Left lung (tissue), 10 donors: ENCODE results near the gene ZNF268. TPM values are rescaled to one million over a fixed set of nuclear protein-coding genes. Genes with fewer than 3 reads are reported as not detected.

ENCODE experiments used
- ATAC-seq: fragments of 200-7000 bp; cut with Tn5 transposase; one replicate; pipeline ENCODE4 v1.9.1; 2020; ENCODE audit warnings: moderate library complexity
- DNase-seq, 4 donors: peaks; one replicate each; pipeline ENCODE4 v3.0.0-alpha.2; 2013 to 2020
- H3K27ac ChIP-seq, 2 donors: fragments of 200-600 bp; sonication (generic) in 1 of 2; one replicate each; pipeline versions ENCODE4 v1.5.0 to v1.8.0; 2020 to 2021
- H3K27me3 ChIP-seq, 2 donors: fragments of 200-600 bp; sonication (generic) in 1 of 2; one replicate each; pipeline versions ENCODE4 v1.5.0 to v1.8.0; 2020 to 2021
- H3K36me3 ChIP-seq, 2 donors: fragments of 200-600 bp; sonication (generic) in 1 of 2; one replicate each; pipeline versions ENCODE4 v1.5.0 to v1.8.0; 2020 to 2021
- H3K4me1 ChIP-seq, 2 donors: fragments of 200-600 bp; one replicate each; pipeline ENCODE4 v1.8.0; 2021
- H3K4me3 ChIP-seq, 2 donors: fragments of 200-600 bp; sonication (generic) in 1 of 2; one replicate each; pipeline versions ENCODE4 v1.5.0 to v1.8.0; 2020 to 2021; ENCODE audit warnings: mild to moderate bottlenecking in 1 of 2
- H3K9me3 ChIP-seq, 2 donors: fragments of 200-600 bp; sonication (generic) in 1 of 2; one replicate each; pipeline versions ENCODE4 v1.5.0 to v1.8.0; 2020 to 2021
- intact Hi-C, 2 donors: fragments of 100-400 bp; cut with DNase I; formaldehyde crosslinking; loops; one replicate each; pipeline versions ENCODE4 v1.11.2 to v1.14.2; 2022
- polyA plus RNA-seq, 6 donors: library from polyadenylated mRNA; unstranded; fragments of 120-200 nt; gene quantifications; one replicate each; pipeline ENCODE4 v1.2.1, GENCODE V29; 2013; ENCODE audit not compliant: insufficient read length in 6 of 6
- total RNA-seq, 2 donors: library from RNA; stranded (reverse); fragmentation: NEBNext Ultra II Directional; extraction: Animal tissue kit (Norgen Biotek cat#: 25700); gene quantifications; one replicate each; pipeline ENCODE4 v1.2.1, GENCODE V29; 2021
- TF ChIP-seq, protein P1 (sequence below), 2 donors: fragments of 200-600 bp; sonication (generic) in 1 of 2; IDR thresholded peaks; one replicate each; pipeline versions ENCODE4 v1.5.0 to v1.8.0; 2021; ENCODE audit warnings: antibody characterized with exemption in 2 of 2
- donor health status: DM: no; HTN: yes; CAD: no.
- donor health status: DM: no; HTN: no; CAD: no.

The ZNF268 gene
- total and polyA plus RNA-seq, 8 donors, result 19.2 to 31.7 (median 26.5) TPM

DNA sequence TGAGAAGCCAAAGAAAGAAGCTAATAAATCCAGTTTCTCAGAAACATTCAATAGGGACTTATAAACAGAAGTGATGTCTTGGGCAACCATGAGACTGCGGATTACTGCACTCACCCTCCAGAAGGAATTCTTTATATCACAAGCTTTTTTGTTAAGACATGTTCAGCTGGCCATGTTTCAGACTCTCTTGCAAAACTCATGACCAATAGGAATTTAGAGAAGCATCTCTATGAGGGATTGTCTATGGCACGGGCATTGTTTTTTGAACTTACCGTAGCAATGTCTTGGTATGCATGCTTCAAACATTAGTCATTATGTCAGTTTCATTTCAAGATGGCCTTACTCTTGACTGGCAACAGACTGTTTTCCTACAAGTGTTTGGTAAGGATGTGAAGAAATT is 15.5 kb upstream of the ZNF268 start:
- Histone ChIP-seq H3K9me3 (peaks cover 0 to 97% of the 10 kb centered on the region in 2 donors), H3K27me3 (no peaks in the 10 kb centered on the region), H3K4me1 (no peaks in the 10 kb centered on the region), H3K36me3 (no peaks in the 10 kb centered on the region), H3K27ac (no peak overlapping the region), H3K4me3 (no peak overlapping the region)
- intact Hi-C loops, result no loop called here
- DNase-seq (no peak), ATAC-seq (no peak)
- TF ChIP-seq, protein P1, sequence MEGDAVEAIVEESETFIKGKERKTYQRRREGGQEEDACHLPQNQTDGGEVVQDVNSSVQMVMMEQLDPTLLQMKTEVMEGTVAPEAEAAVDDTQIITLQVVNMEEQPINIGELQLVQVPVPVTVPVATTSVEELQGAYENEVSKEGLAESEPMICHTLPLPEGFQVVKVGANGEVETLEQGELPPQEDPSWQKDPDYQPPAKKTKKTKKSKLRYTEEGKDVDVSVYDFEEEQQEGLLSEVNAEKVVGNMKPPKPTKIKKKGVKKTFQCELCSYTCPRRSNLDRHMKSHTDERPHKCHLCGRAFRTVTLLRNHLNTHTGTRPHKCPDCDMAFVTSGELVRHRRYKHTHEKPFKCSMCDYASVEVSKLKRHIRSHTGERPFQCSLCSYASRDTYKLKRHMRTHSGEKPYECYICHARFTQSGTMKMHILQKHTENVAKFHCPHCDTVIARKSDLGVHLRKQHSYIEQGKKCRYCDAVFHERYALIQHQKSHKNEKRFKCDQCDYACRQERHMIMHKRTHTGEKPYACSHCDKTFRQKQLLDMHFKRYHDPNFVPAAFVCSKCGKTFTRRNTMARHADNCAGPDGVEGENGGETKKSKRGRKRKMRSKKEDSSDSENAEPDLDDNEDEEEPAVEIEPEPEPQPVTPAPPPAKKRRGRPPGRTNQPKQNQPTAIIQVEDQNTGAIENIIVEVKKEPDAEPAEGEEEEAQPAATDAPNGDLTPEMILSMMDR (IDR thresholded peaks at IDR 0.05), result no peak

DNA sequence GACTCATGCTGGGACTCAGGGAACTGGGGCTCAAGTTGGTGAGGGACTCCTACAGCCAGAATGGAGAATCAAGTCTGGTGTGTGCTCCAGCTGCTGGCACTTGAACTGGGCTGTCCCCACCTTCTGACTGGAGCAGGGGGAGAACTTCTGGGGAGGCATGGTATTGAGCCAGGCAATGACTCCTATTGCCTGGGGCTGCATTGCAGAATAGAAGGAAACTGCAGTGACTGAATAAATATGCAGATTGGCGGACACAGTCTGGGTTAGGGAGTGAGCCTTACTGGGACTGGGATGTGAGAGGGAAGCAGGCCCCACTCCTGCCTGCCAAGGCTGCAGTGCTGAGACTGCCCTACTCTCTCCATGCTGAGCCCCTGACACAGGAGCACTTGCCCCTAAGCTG is 8.8 kb upstream of the ZNF268 start:
- ATAC-seq (no peak), DNase-seq (no peak)
- no peaks in the 10 kb centered on the region for H3K27me3 ChIP-seq
- TF ChIP-seq, protein P1 (IDR thresholded peaks at IDR 0.05), result no peak
- intact Hi-C loops, result no loop called here
- H3K4me1 ChIP-seq, result no peaks in the 10 kb centered on the region
- H3K36me3 ChIP-seq, result no peaks in the 10 kb centered on the region
- peaks cover 0 to 98% of the 10 kb centered on the region in 2 donors for H3K9me3 ChIP-seq
- H3K27ac ChIP-seq, result no peak overlapping the region
- H3K4me3 ChIP-seq, result no peak overlapping the region

DNA sequence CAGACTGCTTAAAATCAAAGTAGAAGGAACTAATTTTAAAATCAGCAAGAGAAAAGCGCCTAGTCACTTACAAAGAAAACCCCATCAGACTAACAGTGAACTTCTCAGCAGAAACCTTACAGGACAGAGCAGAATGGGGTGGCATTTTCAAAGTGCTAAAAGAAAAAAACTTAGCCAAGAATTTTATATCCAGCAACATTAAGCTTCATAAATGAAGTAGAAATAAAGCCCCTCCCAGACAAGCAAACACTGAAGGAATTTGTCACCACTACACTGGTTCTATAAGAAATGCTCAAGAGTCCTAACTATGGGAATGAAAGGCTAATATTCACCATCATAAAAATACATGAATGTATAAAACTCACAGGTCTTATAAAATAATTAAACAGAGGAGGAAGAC is 6.4 kb upstream of the ZNF268 start:
- no peaks in the 10 kb centered on the region for H3K4me1 ChIP-seq
- intact Hi-C loops, result no loop called here
- no peak overlapping the region for H3K27ac ChIP-seq
- ATAC-seq, result no peak
- no peak overlapping the region for H3K4me3 ChIP-seq
- no peaks in the 10 kb centered on the region for H3K27me3 ChIP-seq
- DNase-seq, result no peak
- peaks cover 0 to 99% of the 10 kb centered on the region in 2 donors for H3K9me3 ChIP-seq
- TF ChIP-seq, protein P1 (IDR thresholded peaks at IDR 0.05), result no peak
- H3K36me3 ChIP-seq, result no peaks in the 10 kb centered on the region

DNA sequence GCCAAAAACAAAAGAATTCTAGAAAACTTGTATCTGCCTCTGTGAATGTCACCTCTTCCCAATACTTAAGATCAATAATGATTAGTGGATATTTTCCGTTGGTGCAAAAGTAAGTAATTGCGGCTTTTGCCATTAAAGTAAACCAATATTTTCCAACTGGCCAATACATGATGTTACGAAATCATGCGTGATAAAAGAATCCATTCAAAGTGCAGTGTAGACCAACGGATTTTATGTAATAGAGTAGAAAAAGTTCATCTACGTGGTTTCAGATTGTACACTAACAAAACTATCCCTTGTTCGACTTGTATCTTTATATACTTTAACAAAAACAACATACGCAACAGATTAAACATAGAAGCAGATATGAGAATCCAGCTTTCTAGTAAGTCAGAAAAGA is 626 bp upstream of the ZNF268 start:
- ATAC-seq (no peak), DNase-seq (no peak)
- Histone ChIP-seq H3K36me3 (peaks cover 0 to 31% of the 10 kb centered on the region in 2 donors), H3K4me1 (peaks cover 0 to 6% of the 10 kb centered on the region in 2 donors), H3K27me3 (no peaks in the 10 kb centered on the region), H3K4me3 (peak overlapping the region in 1 of 2 donors; percentile 74), H3K9me3 (peaks cover 0 to 87% of the 10 kb centered on the region in 2 donors), H3K27ac (peak overlapping the region in 1 of 2 donors; percentile 68)
- intact Hi-C loops, result no loop called here
- TF ChIP-seq, protein P1 (IDR thresholded peaks at IDR 0.05), result no peak

DNA sequence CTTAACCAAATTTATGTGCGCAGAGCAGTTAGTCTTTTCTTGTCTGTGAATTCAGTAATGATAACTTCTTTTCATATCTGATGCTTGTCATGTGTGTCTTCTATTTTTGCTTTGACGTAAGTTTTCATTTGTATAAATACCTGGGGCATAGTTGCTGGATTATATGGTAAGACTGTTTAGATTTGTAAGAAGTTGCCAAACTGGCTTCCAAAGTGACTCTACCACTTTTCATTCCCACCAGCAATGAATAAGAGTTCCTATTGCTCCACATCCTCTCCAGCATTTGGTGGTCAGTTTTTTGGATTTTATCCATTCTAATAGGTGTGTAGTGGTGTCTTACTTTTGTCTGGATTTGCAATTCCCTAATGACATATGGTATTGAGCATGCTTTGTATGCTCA is 8.9 kb downstream of the ZNF268 start:
- Histone ChIP-seq H3K36me3 (peaks cover 30 to 100% of the 10 kb centered on the region in 2 donors), H3K27ac (no peak overlapping the region), H3K27me3 (no peaks in the 10 kb centered on the region), H3K9me3 (peaks cover 11 to 100% of the 10 kb centered on the region in 2 donors), H3K4me3 (no peak overlapping the region), H3K4me1 (no peaks in the 10 kb centered on the region)
- TF ChIP-seq, protein P1 (IDR thresholded peaks at IDR 0.05), result no peak
- ATAC-seq (no peak), DNase-seq (no peak)
- intact Hi-C loops, result no loop called here
